Measurements from ENCODE around the gene SPOCK3. TPM values are rescaled to one million over a fixed set of nuclear protein-coding genes. Genes with fewer than 3 reads are reported as not detected.

SPOCK3 gene
- polyA plus RNA-seq, 1 experiment: not detected

DNA sequence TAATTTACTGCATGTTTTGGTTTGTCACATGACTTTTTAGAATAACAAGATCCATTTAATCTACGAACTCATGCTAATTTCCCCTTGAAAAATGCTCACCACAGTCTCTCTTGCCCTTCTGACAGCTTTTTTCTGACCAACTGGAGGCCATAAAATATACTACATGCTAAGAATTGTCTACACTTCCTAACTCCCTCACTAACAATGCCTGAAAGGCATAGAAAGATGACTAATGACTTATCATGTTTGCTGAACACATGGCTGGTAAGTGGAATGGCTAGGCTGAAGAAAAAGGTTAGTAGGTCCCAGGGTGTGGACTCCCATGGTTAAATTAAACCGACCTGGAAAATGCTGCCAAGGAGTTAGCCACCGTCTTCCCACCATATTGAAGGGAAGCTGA, 309.9 kb downstream of the SPOCK3 start:
- TF ChIP-seq, protein P1, sequence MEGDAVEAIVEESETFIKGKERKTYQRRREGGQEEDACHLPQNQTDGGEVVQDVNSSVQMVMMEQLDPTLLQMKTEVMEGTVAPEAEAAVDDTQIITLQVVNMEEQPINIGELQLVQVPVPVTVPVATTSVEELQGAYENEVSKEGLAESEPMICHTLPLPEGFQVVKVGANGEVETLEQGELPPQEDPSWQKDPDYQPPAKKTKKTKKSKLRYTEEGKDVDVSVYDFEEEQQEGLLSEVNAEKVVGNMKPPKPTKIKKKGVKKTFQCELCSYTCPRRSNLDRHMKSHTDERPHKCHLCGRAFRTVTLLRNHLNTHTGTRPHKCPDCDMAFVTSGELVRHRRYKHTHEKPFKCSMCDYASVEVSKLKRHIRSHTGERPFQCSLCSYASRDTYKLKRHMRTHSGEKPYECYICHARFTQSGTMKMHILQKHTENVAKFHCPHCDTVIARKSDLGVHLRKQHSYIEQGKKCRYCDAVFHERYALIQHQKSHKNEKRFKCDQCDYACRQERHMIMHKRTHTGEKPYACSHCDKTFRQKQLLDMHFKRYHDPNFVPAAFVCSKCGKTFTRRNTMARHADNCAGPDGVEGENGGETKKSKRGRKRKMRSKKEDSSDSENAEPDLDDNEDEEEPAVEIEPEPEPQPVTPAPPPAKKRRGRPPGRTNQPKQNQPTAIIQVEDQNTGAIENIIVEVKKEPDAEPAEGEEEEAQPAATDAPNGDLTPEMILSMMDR (IDR thresholded peaks at IDR 0.05; ENCODE audit: insufficient read depth, low read depth, low read length): no peak
- Histone ChIP-seq H3K36me3 (ENCODE audit: control insufficient read depth, insufficient read depth, low read length) (no peaks in the 10 kb centered on the region), H3K27me3 (ENCODE audit: control insufficient read depth, insufficient read depth, low read length) (no peaks in the 10 kb centered on the region), H3K4me3 (ENCODE audit: low read depth, low read length) (no peak overlapping the region)
- ChIA-PET POLR2A (no interaction called here), CTCF (no interaction called here)
- DNase-seq (ENCODE audit: low read depth): no peak

DNA sequence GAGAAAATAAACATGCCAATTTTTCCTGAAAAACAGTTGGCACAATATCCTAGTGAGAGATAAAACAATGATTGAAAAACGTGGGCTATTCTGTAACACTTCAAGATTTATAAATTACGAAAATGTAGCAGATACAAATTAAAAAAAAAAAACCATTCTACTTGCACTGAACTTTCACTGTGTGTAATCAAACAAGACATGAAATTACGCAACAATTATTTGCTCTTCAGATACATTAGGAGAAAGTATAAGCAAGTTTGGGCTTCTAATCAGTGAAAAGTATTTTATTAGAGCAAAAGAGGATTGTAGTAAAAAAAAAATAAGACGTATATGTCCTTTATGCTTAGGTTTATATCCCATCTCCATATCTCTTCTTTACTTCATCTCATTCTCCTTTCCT, 320.4 kb downstream of the SPOCK3 start:
- TF ChIP-seq, protein P1 (IDR thresholded peaks at IDR 0.05; ENCODE audit: insufficient read depth, low read depth, low read length): no peak
- no peak for DNase-seq (ENCODE audit: low read depth)
- no peak overlapping the region for H3K4me3 ChIP-seq (ENCODE audit: low read depth, low read length)
- H3K27me3 ChIP-seq (ENCODE audit: control insufficient read depth, insufficient read depth, low read length): no peaks in the 10 kb centered on the region
- POLR2A ChIA-PET: no interaction called here
- CTCF ChIA-PET: no interaction called here
- no peaks in the 10 kb centered on the region for H3K36me3 ChIP-seq (ENCODE audit: control insufficient read depth, insufficient read depth, low read length)

DNA sequence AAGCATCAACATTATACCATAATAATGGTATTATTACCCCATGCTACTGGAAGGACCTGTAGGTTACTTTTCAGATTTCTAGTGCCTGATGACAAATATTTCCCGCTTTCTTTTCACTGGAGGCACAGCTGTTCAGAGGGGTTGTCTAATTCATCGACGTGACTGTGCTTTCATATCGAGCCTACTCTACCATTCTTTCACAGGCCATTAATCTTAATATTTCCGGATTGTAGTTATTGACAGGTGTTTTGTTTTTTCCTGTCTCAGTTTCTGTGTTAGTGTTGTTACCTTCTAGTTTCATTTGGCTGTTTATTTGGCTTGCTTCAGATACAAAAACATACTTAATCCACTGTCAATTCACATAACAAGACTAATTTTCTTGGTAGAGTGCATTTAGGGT, 330.9 kb downstream of the SPOCK3 start:
- DNase-seq (ENCODE audit: low read depth): no peak
- Histone ChIP-seq H3K4me3 (ENCODE audit: low read depth, low read length) (no peak overlapping the region), H3K27me3 (ENCODE audit: control insufficient read depth, insufficient read depth, low read length) (no peaks in the 10 kb centered on the region), H3K36me3 (ENCODE audit: control insufficient read depth, insufficient read depth, low read length) (no peaks in the 10 kb centered on the region)
- CTCF ChIA-PET: no interaction called here
- TF ChIP-seq, protein P1 (IDR thresholded peaks at IDR 0.05; ENCODE audit: insufficient read depth, low read depth, low read length): no peak
- POLR2A ChIA-PET: no interaction called here

DNA sequence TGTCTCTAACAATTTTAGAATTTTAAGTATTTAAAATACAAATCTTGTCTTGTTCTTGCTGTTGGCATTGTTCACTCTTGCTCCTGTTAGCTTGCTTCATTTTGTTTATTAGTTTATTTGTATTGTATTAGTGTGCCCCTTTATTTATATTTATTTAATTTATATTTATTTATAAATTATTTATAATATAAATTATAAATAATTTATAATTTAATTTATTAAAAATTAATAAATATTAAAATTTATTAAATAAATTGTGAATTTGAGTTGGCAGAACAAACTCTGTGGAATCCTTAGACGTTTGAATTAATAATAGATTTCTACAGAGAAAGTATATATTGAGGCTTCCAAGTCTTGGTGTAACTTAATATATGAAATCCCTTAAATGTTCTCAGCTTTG, 331.4 kb downstream of the SPOCK3 start:
- H3K36me3 ChIP-seq (ENCODE audit: control insufficient read depth, insufficient read depth, low read length): no peaks in the 10 kb centered on the region
- no peak overlapping the region for H3K4me3 ChIP-seq (ENCODE audit: low read depth, low read length)
- POLR2A ChIA-PET: no interaction called here
- CTCF ChIA-PET: no interaction called here
- DNase-seq (ENCODE audit: low read depth): no peak
- TF ChIP-seq, protein P1 (IDR thresholded peaks at IDR 0.05; ENCODE audit: insufficient read depth, low read depth, low read length): no peak
- H3K27me3 ChIP-seq (ENCODE audit: control insufficient read depth, insufficient read depth, low read length): no peaks in the 10 kb centered on the region

DNA sequence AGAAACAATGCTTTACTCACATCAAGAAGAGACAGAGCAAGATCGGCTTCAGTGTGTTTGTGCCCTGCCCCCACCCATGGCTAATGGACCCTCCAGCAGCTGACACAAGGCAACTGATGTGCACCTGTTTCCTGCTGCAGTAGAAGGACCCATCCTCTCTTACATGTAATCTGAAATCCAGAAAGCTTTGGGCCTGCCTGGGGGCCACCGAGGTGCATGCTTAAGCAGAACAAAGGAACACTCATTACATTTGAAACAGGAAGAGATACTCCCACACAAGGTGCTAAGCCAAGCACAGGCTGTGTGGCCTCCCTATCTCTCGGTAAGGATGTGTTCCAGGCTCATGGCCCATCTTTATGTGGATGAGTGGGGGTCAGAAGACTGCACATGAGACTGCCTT, 338.0 kb downstream of the SPOCK3 start:
- Histone ChIP-seq H3K36me3 (ENCODE audit: control insufficient read depth, insufficient read depth, low read length) (no peaks in the 10 kb centered on the region), H3K27me3 (ENCODE audit: control insufficient read depth, insufficient read depth, low read length) (no peaks in the 10 kb centered on the region), H3K4me3 (ENCODE audit: low read depth, low read length) (no peak overlapping the region)
- TF ChIP-seq, protein P1 (IDR thresholded peaks at IDR 0.05; ENCODE audit: insufficient read depth, low read depth, low read length): no peak
- ChIA-PET CTCF (no interaction called here), POLR2A (no interaction called here)
- no peak for DNase-seq (ENCODE audit: low read depth)

All from BJ (cell line).